ENCODE measurements around the gene SYNPO.

SYNPO gene

DNA sequence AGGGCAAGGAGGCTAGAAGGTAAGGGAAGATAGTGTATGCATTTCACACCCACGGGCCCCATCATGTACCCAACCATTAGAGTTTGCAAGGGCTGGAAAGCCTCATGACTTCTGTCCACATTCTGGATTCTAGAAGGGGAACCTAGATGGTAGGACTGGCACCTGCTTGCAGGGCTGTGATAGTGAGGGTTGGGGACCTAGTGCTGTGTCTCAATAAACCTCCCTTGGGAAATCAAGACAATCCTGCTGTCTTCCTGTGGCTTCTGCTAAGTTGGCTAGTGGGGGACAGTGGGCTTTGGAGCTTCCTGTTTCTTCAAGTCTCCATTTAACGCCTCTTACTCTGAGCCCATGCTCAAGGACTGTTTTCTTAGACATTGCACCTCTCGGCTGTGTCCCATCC, 43.6 kb upstream of the SYNPO start:
- H3K4me2 ChIP-seq (ENCODE audit: low read depth, low read length, poor library complexity, severe bottlenecking) = no peak overlapping the region
- TF ChIP-seq EZH2phosphoT487 (conservative IDR thresholded peaks at IDR 0.05; ENCODE audit: low read length) = no peak
- TF ChIP-seq, protein P1, sequence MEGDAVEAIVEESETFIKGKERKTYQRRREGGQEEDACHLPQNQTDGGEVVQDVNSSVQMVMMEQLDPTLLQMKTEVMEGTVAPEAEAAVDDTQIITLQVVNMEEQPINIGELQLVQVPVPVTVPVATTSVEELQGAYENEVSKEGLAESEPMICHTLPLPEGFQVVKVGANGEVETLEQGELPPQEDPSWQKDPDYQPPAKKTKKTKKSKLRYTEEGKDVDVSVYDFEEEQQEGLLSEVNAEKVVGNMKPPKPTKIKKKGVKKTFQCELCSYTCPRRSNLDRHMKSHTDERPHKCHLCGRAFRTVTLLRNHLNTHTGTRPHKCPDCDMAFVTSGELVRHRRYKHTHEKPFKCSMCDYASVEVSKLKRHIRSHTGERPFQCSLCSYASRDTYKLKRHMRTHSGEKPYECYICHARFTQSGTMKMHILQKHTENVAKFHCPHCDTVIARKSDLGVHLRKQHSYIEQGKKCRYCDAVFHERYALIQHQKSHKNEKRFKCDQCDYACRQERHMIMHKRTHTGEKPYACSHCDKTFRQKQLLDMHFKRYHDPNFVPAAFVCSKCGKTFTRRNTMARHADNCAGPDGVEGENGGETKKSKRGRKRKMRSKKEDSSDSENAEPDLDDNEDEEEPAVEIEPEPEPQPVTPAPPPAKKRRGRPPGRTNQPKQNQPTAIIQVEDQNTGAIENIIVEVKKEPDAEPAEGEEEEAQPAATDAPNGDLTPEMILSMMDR (IDR thresholded peaks at IDR 0.05; ENCODE audit: insufficient read depth, low read length, poor library complexity, severe bottlenecking) = no peak
- no peaks in the 10 kb centered on the region for H3K9me2 ChIP-seq (replicated peaks; ENCODE audit: insufficient read depth, low read length)
- no peaks in the 10 kb centered on the region for H3K27me3 ChIP-seq (ENCODE audit: low read length)
- H3K79me2 ChIP-seq (ENCODE audit: insufficient read depth, low read length) = no peaks in the 10 kb centered on the region
- no peaks in the 10 kb centered on the region for H3K36me3 ChIP-seq (ENCODE audit: low read length)
- no peaks in the 10 kb centered on the region for H3K9me3 ChIP-seq (ENCODE audit: insufficient read depth, low read length)
- no peak overlapping the region for H3K4me3 ChIP-seq (ENCODE audit: insufficient read depth, low read length, poor library complexity, severe bottlenecking)
- no peak overlapping the region for H3K27ac ChIP-seq (ENCODE audit: low read depth, low read length)
- no peak overlapping the region for H3K9ac ChIP-seq (ENCODE audit: low read length)
- H4K20me1 ChIP-seq (ENCODE audit: low read depth, low read length) = no peaks in the 10 kb centered on the region
- no peaks in the 10 kb centered on the region for H3F3A ChIP-seq (ENCODE audit: insufficient read depth)
- no peak overlapping the region for H2AFZ ChIP-seq (ENCODE audit: low read depth, low read length, severe bottlenecking)

DNA sequence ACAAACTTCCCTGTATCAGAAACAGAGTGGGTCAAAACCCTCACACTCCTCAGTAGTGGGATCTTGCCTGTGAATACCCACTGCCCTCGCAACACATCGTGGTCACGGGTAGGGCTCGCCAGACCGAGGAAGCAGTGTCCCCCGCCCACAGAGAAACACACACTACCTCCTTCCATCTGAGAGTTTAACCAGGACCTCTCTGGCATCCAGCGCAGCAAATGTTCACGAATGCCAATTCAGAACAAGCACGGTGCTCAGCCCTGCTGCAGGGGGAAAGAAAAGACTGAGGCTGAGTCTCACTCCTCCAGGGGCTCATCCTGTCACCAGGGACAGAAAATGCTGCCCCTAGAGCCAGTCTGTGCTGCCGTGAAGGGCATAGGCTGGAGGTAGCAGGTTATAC, 42.5 kb upstream of the SYNPO start:
- no peaks in the 10 kb centered on the region for H3F3A ChIP-seq (ENCODE audit: insufficient read depth)
- H3K4me2 ChIP-seq (ENCODE audit: low read depth, low read length, poor library complexity, severe bottlenecking) = no peak overlapping the region
- no peaks in the 10 kb centered on the region for H3K27me3 ChIP-seq (ENCODE audit: low read length)
- no peak overlapping the region for H3K27ac ChIP-seq (ENCODE audit: low read depth, low read length)
- no peak overlapping the region for H3K4me3 ChIP-seq (ENCODE audit: insufficient read depth, low read length, poor library complexity, severe bottlenecking)
- no peaks in the 10 kb centered on the region for H3K9me2 ChIP-seq (replicated peaks; ENCODE audit: insufficient read depth, low read length)
- TF ChIP-seq, protein P1 (IDR thresholded peaks at IDR 0.05; ENCODE audit: insufficient read depth, low read length, poor library complexity, severe bottlenecking) = no peak
- TF ChIP-seq EZH2phosphoT487 (conservative IDR thresholded peaks at IDR 0.05; ENCODE audit: low read length) = no peak
- no peak overlapping the region for H2AFZ ChIP-seq (ENCODE audit: low read depth, low read length, severe bottlenecking)
- no peaks in the 10 kb centered on the region for H4K20me1 ChIP-seq (ENCODE audit: low read depth, low read length)
- H3K9ac ChIP-seq (ENCODE audit: low read length) = no peak overlapping the region
- H3K79me2 ChIP-seq (ENCODE audit: insufficient read depth, low read length) = no peaks in the 10 kb centered on the region
- no peaks in the 10 kb centered on the region for H3K9me3 ChIP-seq (ENCODE audit: insufficient read depth, low read length)
- H3K36me3 ChIP-seq (ENCODE audit: low read length) = no peaks in the 10 kb centered on the region

DNA sequence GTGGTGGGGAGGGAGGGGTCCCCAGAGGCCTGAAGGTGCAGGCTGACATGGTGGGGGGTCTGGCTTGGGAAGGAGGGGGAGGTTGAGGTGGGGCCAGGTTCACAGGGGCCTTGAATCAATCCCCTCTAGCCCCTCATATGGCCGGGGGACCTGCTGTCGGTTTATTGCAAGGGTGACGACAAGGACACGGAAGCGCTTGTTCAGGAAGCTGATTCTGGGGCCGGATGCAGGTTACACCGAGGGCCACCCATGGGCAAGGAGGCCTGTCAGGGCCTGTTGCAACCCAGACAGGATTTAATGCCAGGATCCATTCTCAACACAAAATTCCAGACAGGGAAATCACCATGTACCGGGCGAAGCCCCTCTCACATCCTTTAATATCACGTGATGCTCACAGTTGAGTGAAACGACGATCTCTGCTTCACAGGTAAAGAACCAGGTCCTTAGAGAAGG, 41.6 kb upstream of the SYNPO start:
- Histone ChIP-seq H3K27me3 (ENCODE audit: low read length) (no peaks in the 10 kb centered on the region), H2AFZ (ENCODE audit: low read depth, low read length, severe bottlenecking) (no peak overlapping the region), H3K27ac (ENCODE audit: low read depth, low read length) (no peak overlapping the region), H3K9ac (ENCODE audit: low read length) (no peak overlapping the region), H3K9me3 (ENCODE audit: insufficient read depth, low read length) (no peaks in the 10 kb centered on the region), H4K20me1 (ENCODE audit: low read depth, low read length) (no peaks in the 10 kb centered on the region), H3K9me2 (replicated peaks; ENCODE audit: insufficient read depth, low read length) (no peaks in the 10 kb centered on the region), H3F3A (ENCODE audit: insufficient read depth) (no peaks in the 10 kb centered on the region), H3K4me2 (ENCODE audit: low read depth, low read length, poor library complexity, severe bottlenecking) (no peak overlapping the region), H3K4me3 (ENCODE audit: insufficient read depth, low read length, poor library complexity, severe bottlenecking) (no peak overlapping the region), H3K79me2 (ENCODE audit: insufficient read depth, low read length) (no peaks in the 10 kb centered on the region), H3K36me3 (ENCODE audit: low read length) (no peaks in the 10 kb centered on the region)
- TF ChIP-seq, protein P1 (IDR thresholded peaks at IDR 0.05; ENCODE audit: insufficient read depth, low read length, poor library complexity, severe bottlenecking) = no peak
- TF ChIP-seq EZH2phosphoT487 (conservative IDR thresholded peaks at IDR 0.05; ENCODE audit: low read length) = no peak
